ENCODE results near the gene NCBP2. TPM values are rescaled to one million over a fixed set of nuclear protein-coding genes. Genes with fewer than 3 reads are reported as not detected.
A peak's percentile ranks its signal among the peaks of the same experiment; 100 is the strongest.

NCBP2 gene
- total RNA-seq, 1 experiment from 2014 or later = 66.8 TPM

DNA sequence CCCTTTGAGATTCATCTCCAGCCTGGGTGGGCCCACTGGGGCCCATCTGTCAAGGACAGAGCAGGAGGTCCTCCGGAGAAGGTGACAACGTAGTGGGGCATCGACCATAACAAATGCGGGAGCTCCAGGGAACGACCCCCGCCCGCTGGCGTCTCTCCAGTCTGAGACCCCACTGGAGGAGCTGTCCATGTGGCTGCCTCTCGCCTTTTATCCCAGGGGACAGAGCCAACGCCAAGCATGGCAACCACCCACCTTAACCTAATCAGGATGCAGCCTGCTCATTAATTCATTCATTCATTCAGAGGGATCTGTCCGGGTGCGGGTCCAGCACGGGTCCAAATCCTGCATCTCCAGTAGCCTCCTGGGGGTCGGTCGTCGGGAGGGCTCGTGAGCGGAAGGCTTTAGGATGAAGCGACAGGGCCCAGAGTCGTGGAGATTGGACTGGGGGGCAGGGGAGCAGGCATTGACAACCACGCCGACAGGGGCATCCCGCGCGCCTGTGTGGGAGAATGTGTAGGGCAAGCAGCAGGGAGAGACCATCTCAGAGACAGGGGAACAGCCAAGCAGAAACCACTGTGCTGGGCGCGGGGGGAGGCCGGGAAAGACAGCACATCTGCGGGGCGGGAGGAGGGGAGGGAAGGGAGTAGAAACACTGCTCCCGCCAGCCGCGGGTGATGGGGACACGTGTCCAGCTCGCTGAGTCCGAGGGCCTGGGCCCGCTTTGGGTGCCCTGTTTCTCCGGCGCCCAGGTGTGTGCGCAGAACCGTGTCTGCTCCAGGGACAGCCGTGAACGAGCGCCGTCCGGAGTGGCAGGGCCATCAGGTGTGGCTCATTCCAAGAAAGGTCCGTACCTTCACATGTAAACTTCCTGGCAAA lies 24.4 kb upstream of the NCBP2 start:
- Mint-ChIP-seq H3K4me3 (ENCODE audit: unreplicated experiment) (peak overlapping the region; percentile 41), H3K4me1 (ENCODE audit: low read depth, unreplicated experiment) (peaks cover 36% of the 10 kb centered on the region), H3K27ac (ENCODE audit: unreplicated experiment) (no peak overlapping the region), H3K9me3 (ENCODE audit: unreplicated experiment) (no peaks in the 10 kb centered on the region), H3K27me3 (ENCODE audit: insufficient read depth, unreplicated experiment) (no peaks in the 10 kb centered on the region), H3K36me3 (ENCODE audit: insufficient read depth, unreplicated experiment) (peaks cover 43% of the 10 kb centered on the region)
- BruUV-seq (replicated peaks) = no TSS peak
- no peak for DNase-seq
- POLR2A ChIA-PET = no interaction called here
- Histone ChIP-seq H3K27me3 (replicated peaks; ENCODE audit: control insufficient read depth, insufficient read depth, low read length) (no peaks in the 10 kb centered on the region), H3K4me3 (ENCODE audit: low read depth, low read length) (no peak overlapping the region), H3K36me3 (ENCODE audit: control insufficient read depth, insufficient read depth, low read length) (peaks cover 16% of the 10 kb centered on the region), H3K4me1 (peaks cover 27% of the 10 kb centered on the region), H3K9me3 (no peaks in the 10 kb centered on the region; the same call in 1 of the 2 replicates)
- intact Hi-C loops (cut with micrococcal nuclease; ENCODE audit: unreplicated experiment) = no loop called here
- TF ChIP-seq, protein P1, sequence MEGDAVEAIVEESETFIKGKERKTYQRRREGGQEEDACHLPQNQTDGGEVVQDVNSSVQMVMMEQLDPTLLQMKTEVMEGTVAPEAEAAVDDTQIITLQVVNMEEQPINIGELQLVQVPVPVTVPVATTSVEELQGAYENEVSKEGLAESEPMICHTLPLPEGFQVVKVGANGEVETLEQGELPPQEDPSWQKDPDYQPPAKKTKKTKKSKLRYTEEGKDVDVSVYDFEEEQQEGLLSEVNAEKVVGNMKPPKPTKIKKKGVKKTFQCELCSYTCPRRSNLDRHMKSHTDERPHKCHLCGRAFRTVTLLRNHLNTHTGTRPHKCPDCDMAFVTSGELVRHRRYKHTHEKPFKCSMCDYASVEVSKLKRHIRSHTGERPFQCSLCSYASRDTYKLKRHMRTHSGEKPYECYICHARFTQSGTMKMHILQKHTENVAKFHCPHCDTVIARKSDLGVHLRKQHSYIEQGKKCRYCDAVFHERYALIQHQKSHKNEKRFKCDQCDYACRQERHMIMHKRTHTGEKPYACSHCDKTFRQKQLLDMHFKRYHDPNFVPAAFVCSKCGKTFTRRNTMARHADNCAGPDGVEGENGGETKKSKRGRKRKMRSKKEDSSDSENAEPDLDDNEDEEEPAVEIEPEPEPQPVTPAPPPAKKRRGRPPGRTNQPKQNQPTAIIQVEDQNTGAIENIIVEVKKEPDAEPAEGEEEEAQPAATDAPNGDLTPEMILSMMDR (IDR thresholded peaks at IDR 0.05; ENCODE audit: insufficient read depth in 1 of 2, low read depth in 1 of 2, low read length in 1 of 2, severe bottlenecking in 1 of 2, unreplicated experiment in 1 of 2) = no peak
- CTCF ChIA-PET = no interaction called here

DNA sequence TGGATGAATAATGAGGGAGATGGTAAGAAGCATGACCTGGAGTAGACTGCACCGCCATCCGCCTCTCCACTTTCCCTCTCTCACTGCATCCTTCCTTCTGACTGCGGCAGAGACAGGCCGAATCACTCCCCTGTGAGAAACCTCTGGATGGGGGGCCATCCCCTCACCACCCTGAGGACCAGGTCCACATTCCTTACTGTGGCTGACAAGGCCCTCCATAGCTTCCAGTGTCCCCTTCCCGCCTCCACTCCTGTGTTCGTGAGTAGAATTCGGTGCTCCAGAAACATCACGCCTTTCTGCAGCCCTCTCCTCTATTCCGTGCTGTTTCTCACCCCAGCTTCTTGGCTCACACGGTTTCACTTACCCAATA lies 23.5 kb upstream of the NCBP2 start:
- TF ChIP-seq, protein P1 (IDR thresholded peaks at IDR 0.05; ENCODE audit: insufficient read depth in 1 of 2, low read depth in 1 of 2, low read length in 1 of 2, severe bottlenecking in 1 of 2, unreplicated experiment in 1 of 2) = no peak
- POLR2A ChIA-PET = no interaction called here
- H3K27me3 Mint-ChIP-seq (ENCODE audit: insufficient read depth, unreplicated experiment) = no peaks in the 10 kb centered on the region
- H3K4me1 Mint-ChIP-seq (ENCODE audit: low read depth, unreplicated experiment) = peaks cover 36% of the 10 kb centered on the region
- H3K9me3 Mint-ChIP-seq (ENCODE audit: unreplicated experiment) = peaks cover 2% of the 10 kb centered on the region
- Histone ChIP-seq H3K27me3 (replicated peaks; ENCODE audit: control insufficient read depth, insufficient read depth, low read length) (no peaks in the 10 kb centered on the region), H3K36me3 (ENCODE audit: control insufficient read depth, insufficient read depth, low read length) (peaks cover 16% of the 10 kb centered on the region), H3K4me1 (peaks cover 33% of the 10 kb centered on the region), H3K4me3 (ENCODE audit: low read depth, low read length) (no peak overlapping the region), H3K9me3 (no peaks in the 10 kb centered on the region)
- H3K36me3 Mint-ChIP-seq (ENCODE audit: insufficient read depth, unreplicated experiment) = peaks cover 39% of the 10 kb centered on the region
- BruUV-seq (replicated peaks) = TSS peak; percentile 5
- CTCF ChIA-PET = no interaction called here
- H3K27ac Mint-ChIP-seq (ENCODE audit: unreplicated experiment) = no peak overlapping the region
- intact Hi-C loops (cut with micrococcal nuclease; ENCODE audit: unreplicated experiment) = no loop called here
- H3K4me3 Mint-ChIP-seq (ENCODE audit: unreplicated experiment) = no peak overlapping the region
- DNase-seq = no peak

DNA sequence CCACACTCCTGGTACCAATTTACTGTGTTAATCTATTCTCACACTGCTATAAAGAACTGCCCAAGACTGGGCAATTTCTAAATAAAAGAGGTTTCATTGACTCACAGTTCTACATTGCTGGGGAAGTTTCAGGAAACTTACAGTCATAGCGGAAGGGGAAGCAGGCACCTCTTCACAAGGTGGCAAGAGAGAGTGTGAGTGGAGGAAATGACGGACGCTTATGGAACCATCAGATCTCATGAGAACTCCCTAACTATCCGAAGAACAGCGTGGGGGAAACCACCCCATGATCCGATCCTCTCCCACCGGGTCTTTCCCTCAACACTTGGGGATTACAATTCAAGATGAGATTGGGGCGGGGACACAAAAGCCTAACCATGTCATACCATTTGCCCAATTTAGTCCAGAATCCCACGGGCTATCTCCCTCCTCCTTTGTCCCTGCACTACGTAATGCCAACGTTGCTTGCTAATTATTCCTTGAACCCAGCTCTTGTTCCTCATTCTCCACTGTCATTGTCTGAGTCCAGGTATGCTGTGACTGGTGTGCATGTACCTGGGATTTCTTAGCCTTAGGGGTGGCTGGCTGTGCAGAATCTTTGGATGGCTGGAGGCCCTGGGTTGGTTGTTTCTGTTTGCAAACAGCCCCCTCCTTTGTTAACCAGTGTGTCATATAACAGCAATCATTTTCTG lies 22.9 kb upstream of the NCBP2 start:
- Mint-ChIP-seq H3K4me3 (ENCODE audit: unreplicated experiment) (no peak overlapping the region), H3K27ac (ENCODE audit: unreplicated experiment) (no peak overlapping the region), H3K27me3 (ENCODE audit: insufficient read depth, unreplicated experiment) (no peaks in the 10 kb centered on the region), H3K4me1 (ENCODE audit: low read depth, unreplicated experiment) (peaks cover 36% of the 10 kb centered on the region), H3K36me3 (ENCODE audit: insufficient read depth, unreplicated experiment) (peaks cover 43% of the 10 kb centered on the region), H3K9me3 (ENCODE audit: unreplicated experiment) (peaks cover 7% of the 10 kb centered on the region)
- ChIA-PET CTCF (no interaction called here), POLR2A (no interaction called here)
- intact Hi-C loops (cut with micrococcal nuclease; ENCODE audit: unreplicated experiment) = no loop called here
- no peaks in the 10 kb centered on the region for H3K9me3 ChIP-seq
- TF ChIP-seq, protein P1 (IDR thresholded peaks at IDR 0.05; ENCODE audit: insufficient read depth in 1 of 2, low read depth in 1 of 2, low read length in 1 of 2, severe bottlenecking in 1 of 2, unreplicated experiment in 1 of 2) = no peak
- no TSS peak for BruUV-seq (replicated peaks)
- H3K4me3 ChIP-seq (ENCODE audit: low read depth, low read length) = no peak overlapping the region
- no peaks in the 10 kb centered on the region for H3K27me3 ChIP-seq (replicated peaks; ENCODE audit: control insufficient read depth, insufficient read depth, low read length)
- H3K36me3 ChIP-seq (ENCODE audit: control insufficient read depth, insufficient read depth, low read length) = peaks cover 16% of the 10 kb centered on the region
- H3K4me1 ChIP-seq = peaks cover 28% of the 10 kb centered on the region
- DNase-seq = no peak
